ENCODE results near the gene PHACTR3. TPM values are rescaled to one million over a fixed set of nuclear protein-coding genes. Genes with fewer than 3 reads are reported as not detected.

PHACTR3 gene
- total and polyA plus RNA-seq, 10 donors = 1.4 to 15.0 (median 8.6) TPM

DNA sequence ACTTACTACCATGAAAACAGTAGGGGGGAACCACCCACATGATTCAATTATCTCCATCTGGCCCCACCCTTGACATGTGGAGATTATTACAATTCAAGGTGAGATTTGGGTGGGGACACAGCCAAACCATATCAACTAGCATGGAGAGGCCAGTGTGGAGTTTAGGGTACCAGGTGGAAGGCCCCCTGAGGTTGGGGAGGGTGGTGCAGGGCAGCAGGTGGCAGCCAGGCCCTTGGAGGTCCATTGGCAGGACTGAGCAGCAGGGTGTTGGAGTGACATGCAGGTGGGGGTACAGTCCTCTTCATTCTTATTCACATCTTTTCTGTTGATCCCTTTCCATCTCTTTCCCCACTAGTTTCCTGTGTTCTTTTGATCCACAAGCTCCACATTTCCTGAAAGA, 42.9 kb downstream of the PHACTR3 start:
- Histone ChIP-seq H3K27ac (no peak overlapping the region), H3K27me3 (replicated peaks in 1 of 7) (peaks cover 0 to 6% (median 0%) of the 10 kb centered on the region in 7 donors), H3K9me3 (peaks cover 0 to 9% (median 0%) of the 10 kb centered on the region in 8 donors), H3K4me1 (no peaks in the 10 kb centered on the region), H3K36me3 (no peaks in the 10 kb centered on the region), H3K4me3 (no peak overlapping the region)
- no peak for DNase-seq
- intact Hi-C loops (cut with DNase I; ENCODE audit: low total_unique reads) = no loop called here
- TF ChIP-seq, protein P1, sequence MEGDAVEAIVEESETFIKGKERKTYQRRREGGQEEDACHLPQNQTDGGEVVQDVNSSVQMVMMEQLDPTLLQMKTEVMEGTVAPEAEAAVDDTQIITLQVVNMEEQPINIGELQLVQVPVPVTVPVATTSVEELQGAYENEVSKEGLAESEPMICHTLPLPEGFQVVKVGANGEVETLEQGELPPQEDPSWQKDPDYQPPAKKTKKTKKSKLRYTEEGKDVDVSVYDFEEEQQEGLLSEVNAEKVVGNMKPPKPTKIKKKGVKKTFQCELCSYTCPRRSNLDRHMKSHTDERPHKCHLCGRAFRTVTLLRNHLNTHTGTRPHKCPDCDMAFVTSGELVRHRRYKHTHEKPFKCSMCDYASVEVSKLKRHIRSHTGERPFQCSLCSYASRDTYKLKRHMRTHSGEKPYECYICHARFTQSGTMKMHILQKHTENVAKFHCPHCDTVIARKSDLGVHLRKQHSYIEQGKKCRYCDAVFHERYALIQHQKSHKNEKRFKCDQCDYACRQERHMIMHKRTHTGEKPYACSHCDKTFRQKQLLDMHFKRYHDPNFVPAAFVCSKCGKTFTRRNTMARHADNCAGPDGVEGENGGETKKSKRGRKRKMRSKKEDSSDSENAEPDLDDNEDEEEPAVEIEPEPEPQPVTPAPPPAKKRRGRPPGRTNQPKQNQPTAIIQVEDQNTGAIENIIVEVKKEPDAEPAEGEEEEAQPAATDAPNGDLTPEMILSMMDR (IDR thresholded peaks at IDR 0.05 in 8 of 11, conservative IDR thresholded peaks at IDR 0.05 in 3 of 11) = no peak
- no peak for TF ChIP-seq POLR2A (IDR thresholded peaks at IDR 0.05)
- TF ChIP-seq POLR2AphosphoS5 (IDR thresholded peaks at IDR 0.05) = no peak

DNA sequence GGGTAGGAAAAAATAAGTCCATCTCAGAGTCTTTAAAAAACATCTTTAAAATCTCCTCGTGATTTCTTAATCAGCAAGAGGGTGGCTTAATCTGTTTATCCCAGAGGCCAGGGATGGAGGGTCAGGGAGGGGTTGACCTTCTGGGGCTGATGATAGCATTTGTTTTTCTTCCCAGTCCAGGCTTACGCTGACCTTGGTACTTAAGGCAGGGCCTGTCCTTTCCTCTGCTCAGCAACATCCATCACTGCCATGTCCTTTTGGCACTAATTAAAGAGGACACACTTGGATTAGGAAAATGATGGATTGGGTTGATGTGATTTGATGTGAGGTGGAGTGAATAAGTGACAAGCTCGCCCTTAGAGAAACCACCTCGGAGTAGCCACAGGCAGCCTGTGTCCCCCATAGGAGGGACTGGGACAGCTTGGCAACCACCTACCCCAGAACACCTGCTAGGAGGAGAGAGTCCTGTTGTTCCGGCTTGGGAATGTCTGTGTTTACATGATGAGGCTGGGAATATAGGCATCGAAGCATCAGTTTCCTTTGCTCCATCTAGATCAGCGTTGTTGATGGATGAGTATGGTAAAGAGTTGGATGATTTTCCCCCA, 44.2 kb downstream of the PHACTR3 start:
- Histone ChIP-seq H3K27ac (no peak overlapping the region), H3K4me3 (no peak overlapping the region), H3K27me3 (replicated peaks in 1 of 7) (peaks cover 0 to 4% (median 0%) of the 10 kb centered on the region in 7 donors), H3K9me3 (peaks cover 0 to 9% (median 0%) of the 10 kb centered on the region in 8 donors), H3K36me3 (no peaks in the 10 kb centered on the region), H3K4me1 (no peaks in the 10 kb centered on the region)
- WGBS, 5 donors = 64 to 72% (median 66%) methylated on average over 7 of the region's 7 CpGs
- TF ChIP-seq, protein P1 (IDR thresholded peaks at IDR 0.05 in 8 of 11, conservative IDR thresholded peaks at IDR 0.05 in 3 of 11) = no peak
- TF ChIP-seq POLR2A (IDR thresholded peaks at IDR 0.05) (no peak), POLR2AphosphoS5 (IDR thresholded peaks at IDR 0.05) (no peak)
- DNase-seq = no peak
- intact Hi-C loops (cut with DNase I; ENCODE audit: low total_unique reads) = no loop called here

DNA sequence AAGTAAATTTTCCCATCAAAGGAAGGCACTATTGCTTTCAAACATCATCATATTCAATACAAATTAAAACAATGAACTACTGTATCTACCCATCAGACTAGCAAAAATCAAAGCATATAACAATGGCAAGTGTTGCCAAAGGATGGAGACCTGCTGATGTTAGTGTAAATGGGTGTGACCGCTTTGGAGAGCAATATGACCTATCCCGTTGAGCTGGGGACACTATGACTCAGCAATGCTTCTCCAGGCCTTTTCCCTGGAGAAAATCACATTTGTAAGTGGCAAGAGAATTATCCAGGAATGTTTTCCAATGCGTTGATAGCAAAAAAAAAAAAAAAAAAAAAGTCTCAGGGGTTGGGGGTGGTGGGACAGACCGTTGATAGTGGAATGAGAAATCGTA, 46.1 kb downstream of the PHACTR3 start:
- no peak for DNase-seq
- intact Hi-C loops (cut with DNase I; ENCODE audit: low total_unique reads) = no loop called here
- 61 to 73% (median 70%) methylated on average over 5 of the region's 5 CpGs for whole genome bisulfite sequencing, 5 donors
- Histone ChIP-seq H3K4me1 (no peaks in the 10 kb centered on the region), H3K9me3 (peaks cover 0 to 9% (median 0%) of the 10 kb centered on the region in 8 donors), H3K4me3 (no peak overlapping the region), H3K27me3 (replicated peaks in 1 of 7) (peaks cover 0 to 3% (median 0%) of the 10 kb centered on the region in 7 donors), H3K36me3 (no peaks in the 10 kb centered on the region), H3K27ac (no peak overlapping the region)
- TF ChIP-seq POLR2A (IDR thresholded peaks at IDR 0.05) = no peak
- no peak for TF ChIP-seq POLR2AphosphoS5 (IDR thresholded peaks at IDR 0.05)
- TF ChIP-seq, protein P1 (IDR thresholded peaks at IDR 0.05 in 8 of 11, conservative IDR thresholded peaks at IDR 0.05 in 3 of 11) = no peak

DNA sequence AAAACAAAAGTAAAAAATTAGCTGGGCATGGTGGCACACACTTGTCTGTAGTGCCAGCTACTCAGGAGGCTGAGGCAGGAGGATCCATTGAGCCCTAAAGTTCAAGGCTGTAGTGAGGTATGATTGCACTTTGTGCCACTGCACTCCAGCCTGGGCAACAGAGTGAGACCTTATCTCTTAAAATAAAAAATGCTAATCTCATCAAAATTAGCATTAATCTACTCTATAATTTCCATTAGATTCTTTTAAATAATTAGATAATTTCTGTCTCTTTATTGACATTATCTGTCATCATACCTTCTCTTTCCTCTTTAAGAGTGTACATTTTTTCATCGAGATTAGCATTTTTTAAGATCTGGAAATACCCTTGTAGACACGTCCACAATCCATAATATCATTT, 48.0 kb downstream of the PHACTR3 start:
- Histone ChIP-seq H3K9me3 (peaks cover 0 to 23% (median 16%) of the 10 kb centered on the region in 8 donors), H3K4me1 (no peaks in the 10 kb centered on the region), H3K27me3 (replicated peaks in 1 of 7) (peaks cover 0 to 3% (median 0%) of the 10 kb centered on the region in 7 donors), H3K36me3 (no peaks in the 10 kb centered on the region), H3K27ac (no peak overlapping the region), H3K4me3 (no peak overlapping the region)
- TF ChIP-seq POLR2AphosphoS5 (IDR thresholded peaks at IDR 0.05) (no peak), POLR2A (IDR thresholded peaks at IDR 0.05) (no peak)
- TF ChIP-seq, protein P1 (IDR thresholded peaks at IDR 0.05 in 8 of 11, conservative IDR thresholded peaks at IDR 0.05 in 3 of 11) = no peak
- intact Hi-C loops (cut with DNase I; ENCODE audit: low total_unique reads) = no loop called here
- 59 to 74% (median 71%) methylated on average over 2 of the region's 2 CpGs for WGBS, 5 donors
- DNase-seq = no peak

Measured in spleen (tissue), 11 donors.